Cardiac fibroblast (primary cell): ENCODE results near the gene PGLYRP2.
"Not testable (repeated sequence)": the region's sequence is repeated elsewhere in the genome, so short reads cannot be mapped to it uniquely, and the experiment has no call there.

Source experiments
- DNase-seq, 2 donors: peaks; one replicate each; pipeline versions ENCODE4 v3.0.0 to v3.0.0-alpha.2; 2010; ENCODE audit warnings: low read depth in 2 of 2
- H3K4me3 ChIP-seq, 2 donors: replicated peaks in 1 of 2; 1 replicate in 1 of 2; 2 replicates in 1 of 2; pipeline ENCODE4 v1.5.1; 2011; ENCODE audit warnings: low read depth in 2 of 2, low read length in 2 of 2, mild to moderate bottlenecking in 2 of 2, moderate library complexity in 1 of 2
- TF ChIP-seq, protein P1 (sequence below): IDR thresholded peaks from one replicate; pipeline ENCODE4 v1.5.1; 2011; ENCODE audit warnings: low read depth, mild to moderate bottlenecking, low read length, inconsistent platforms

PGLYRP2 gene

DNA sequence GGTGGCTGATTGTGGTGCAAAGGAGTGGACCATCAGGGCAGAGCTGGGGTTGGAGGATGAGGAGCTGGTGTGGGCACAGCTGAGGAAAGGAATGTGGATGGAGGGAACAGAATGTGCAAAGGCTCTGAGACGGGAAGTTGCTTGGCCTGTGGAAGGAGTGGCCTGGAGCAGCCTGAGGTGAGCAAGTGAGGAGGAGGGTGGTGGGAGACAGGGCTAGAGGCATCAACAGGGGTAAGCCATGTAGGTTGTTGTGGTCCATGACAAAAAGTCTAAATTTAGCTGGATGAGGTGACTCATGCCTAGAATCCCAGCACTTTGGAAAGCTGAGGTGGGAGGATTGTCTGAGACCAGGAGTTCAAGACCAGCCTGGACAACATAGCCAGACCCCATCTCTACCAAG, 38.5 kb upstream of the PGLYRP2 start:
- TF ChIP-seq, protein P1, sequence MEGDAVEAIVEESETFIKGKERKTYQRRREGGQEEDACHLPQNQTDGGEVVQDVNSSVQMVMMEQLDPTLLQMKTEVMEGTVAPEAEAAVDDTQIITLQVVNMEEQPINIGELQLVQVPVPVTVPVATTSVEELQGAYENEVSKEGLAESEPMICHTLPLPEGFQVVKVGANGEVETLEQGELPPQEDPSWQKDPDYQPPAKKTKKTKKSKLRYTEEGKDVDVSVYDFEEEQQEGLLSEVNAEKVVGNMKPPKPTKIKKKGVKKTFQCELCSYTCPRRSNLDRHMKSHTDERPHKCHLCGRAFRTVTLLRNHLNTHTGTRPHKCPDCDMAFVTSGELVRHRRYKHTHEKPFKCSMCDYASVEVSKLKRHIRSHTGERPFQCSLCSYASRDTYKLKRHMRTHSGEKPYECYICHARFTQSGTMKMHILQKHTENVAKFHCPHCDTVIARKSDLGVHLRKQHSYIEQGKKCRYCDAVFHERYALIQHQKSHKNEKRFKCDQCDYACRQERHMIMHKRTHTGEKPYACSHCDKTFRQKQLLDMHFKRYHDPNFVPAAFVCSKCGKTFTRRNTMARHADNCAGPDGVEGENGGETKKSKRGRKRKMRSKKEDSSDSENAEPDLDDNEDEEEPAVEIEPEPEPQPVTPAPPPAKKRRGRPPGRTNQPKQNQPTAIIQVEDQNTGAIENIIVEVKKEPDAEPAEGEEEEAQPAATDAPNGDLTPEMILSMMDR: no peak
- no peak for DNase-seq
- no peak overlapping the region for H3K4me3 ChIP-seq

GRCh38 chr19:15516363-15516762, 37.1 kb upstream of the PGLYRP2 start:
- TF ChIP-seq, protein P1: no peak
- H3K4me3 ChIP-seq: no peak overlapping the region
- no peak for DNase-seq

DNA sequence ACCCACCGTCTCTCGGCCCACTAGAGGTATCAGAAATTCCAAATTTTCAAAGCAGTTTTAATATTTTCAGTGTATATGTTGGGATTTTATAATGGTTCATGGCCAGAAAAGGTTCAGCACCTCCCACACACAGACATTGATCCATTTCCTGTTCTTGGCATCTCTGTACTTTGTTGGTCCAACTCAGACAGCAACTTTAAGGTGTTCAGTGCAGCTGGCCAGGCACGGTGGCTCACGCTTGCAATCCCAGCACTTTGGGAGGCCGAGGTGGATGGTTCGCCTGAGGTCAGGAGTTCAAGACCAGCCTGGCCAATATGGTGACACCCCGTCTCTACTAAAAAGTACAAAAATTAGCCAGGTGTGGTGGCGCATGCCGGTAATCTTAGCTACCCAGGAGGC, 35.9 kb upstream of the PGLYRP2 start:
- H3K4me3 ChIP-seq, DNase-seq: not testable (repeated sequence)

DNA sequence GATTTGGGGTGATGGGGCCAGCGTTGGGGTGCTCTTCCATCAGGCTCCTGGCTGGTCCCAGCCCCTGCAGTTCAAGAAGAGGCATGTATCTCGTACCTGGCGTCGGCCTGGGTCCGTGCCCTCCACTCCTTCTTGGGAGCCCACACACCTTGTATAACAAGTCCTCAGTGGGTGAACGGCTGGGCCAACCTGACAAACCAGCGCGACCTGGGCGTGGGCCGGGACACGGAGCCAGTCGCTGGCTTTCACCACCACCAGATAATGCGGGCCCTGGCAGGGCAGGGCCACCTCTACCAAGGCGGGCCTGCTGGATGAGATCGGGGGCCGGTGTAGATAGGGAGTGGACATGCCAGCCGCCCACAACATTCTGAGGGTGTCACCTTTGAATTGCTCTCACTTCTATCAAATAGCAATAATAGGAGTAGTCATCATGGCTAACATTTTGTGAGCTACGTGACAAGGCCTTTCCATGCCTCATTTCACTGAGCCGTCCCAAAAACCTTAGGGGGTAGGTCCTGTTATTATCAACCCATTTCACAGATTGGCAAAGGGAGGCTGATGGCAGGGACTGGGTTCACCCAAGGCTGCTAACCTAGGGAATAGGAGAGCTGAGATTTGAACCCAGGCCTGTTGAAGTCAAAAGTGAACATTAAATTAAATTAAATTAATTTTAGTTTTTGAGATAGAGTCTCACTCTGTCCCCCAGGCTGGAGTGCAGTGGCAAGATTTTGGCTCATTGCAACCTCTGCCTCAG, 32.5 kb upstream of the PGLYRP2 start:
- no peak for DNase-seq
- TF ChIP-seq, protein P1: no peak
- no peak overlapping the region for H3K4me3 ChIP-seq

- H3K4me3 ChIP-seq: no peak within 1 kb of the TSS
Measured at GRCh38 chr19:15508035-15508710, 28.9 kb upstream of the PGLYRP2 start, which contains the start of gene CYP4F22. Gene CYP4F22 (plus strand): TSS chr19:15508525. CDS start chr19:15525337, 16,812 bp downstream.

GRCh38 chr19:15507068-15508034, 28.1 kb upstream of the PGLYRP2 start:
- DNase-seq: no peak
- TF ChIP-seq, protein P1: no peak
- H3K4me3 ChIP-seq: no peak overlapping the region

More at GRCh38 chr19:15508035-15508710, 28.9 kb upstream of the PGLYRP2 start, which contains the start of gene CYP4F22:
- TF ChIP-seq, protein P1: no peak
- DNase-seq: no peak
